ENCODE results near the gene PFKL.

GRCh38 chr21:44374601-44375280 is 74.9 kb downstream of the PFKL start:
- no peak for TF ChIP-seq CTCF (IDR thresholded peaks at IDR 0.05)
- no peak for TF ChIP-seq POLR2A (IDR thresholded peaks at IDR 0.05)
- TF ChIP-seq EP300 (IDR thresholded peaks at IDR 0.05) = no peak

All from tibial nerve (tissue), 4 donors.